ENCODE measurements around the gene DDX4.

- TF ChIP-seq, protein P1, sequence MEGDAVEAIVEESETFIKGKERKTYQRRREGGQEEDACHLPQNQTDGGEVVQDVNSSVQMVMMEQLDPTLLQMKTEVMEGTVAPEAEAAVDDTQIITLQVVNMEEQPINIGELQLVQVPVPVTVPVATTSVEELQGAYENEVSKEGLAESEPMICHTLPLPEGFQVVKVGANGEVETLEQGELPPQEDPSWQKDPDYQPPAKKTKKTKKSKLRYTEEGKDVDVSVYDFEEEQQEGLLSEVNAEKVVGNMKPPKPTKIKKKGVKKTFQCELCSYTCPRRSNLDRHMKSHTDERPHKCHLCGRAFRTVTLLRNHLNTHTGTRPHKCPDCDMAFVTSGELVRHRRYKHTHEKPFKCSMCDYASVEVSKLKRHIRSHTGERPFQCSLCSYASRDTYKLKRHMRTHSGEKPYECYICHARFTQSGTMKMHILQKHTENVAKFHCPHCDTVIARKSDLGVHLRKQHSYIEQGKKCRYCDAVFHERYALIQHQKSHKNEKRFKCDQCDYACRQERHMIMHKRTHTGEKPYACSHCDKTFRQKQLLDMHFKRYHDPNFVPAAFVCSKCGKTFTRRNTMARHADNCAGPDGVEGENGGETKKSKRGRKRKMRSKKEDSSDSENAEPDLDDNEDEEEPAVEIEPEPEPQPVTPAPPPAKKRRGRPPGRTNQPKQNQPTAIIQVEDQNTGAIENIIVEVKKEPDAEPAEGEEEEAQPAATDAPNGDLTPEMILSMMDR (conservative IDR thresholded peaks at IDR 0.05; ENCODE audit: low read depth, low read length), result no peak
- TF ChIP-seq EZH2phosphoT487 (IDR thresholded peaks at IDR 0.05; ENCODE audit: borderline replicate concordance, low read length) (no peak), EZH2 (IDR thresholded peaks at IDR 0.05; ENCODE audit: low read length, unreplicated experiment) (no peak)
Observed at GRCh38 chr5:55853818-55854217, 116.0 kb downstream of the DDX4 start.

Data from PC-3 (cell line).